HepG2 (cell line): ENCODE results near the gene ZNF451.

ENCODE experiments used
- KLF6 ChIP-seq: IDR thresholded peaks from 2 replicates; pipeline ENCODE4 v1.8.0; 2016; ENCODE audit warnings: missing biosample characterization, missing genetic modification reagents
- SRF ChIP-seq: IDR thresholded peaks from 2 replicates; pipeline ENCODE4 v1.6.1; 2011; ENCODE audit warnings: mild to moderate bottlenecking, low read depth, low read length, moderate library complexity
- ZKSCAN1 ChIP-seq: fragments of 150-350 bp; IDR thresholded peaks from 2 replicates; pipeline ENCODE4 v1.6.1; 2014; ENCODE audit warnings: low read length
- TF ChIP-seq, protein P1 (sequence below): sonication (generic); formaldehyde crosslinking; IDR thresholded peaks from 2 replicates; pipeline ENCODE4 v1.5.0; 2020; ENCODE audit warnings: mild to moderate bottlenecking, missing genetic modification reagents, moderate library complexity
- TF ChIP-seq, protein P2 (sequence below): sonication (generic); formaldehyde crosslinking; IDR thresholded peaks from 2 replicates; pipeline ENCODE4 v1.4.0; 2020; ENCODE audit warnings: missing genetic modification reagents
- TF ChIP-seq, protein P3 (sequence below): IDR thresholded peaks from 2 replicates; pipeline ENCODE4 v1.6.1; 2012; ENCODE audit warnings: inconsistent platforms

DNA sequence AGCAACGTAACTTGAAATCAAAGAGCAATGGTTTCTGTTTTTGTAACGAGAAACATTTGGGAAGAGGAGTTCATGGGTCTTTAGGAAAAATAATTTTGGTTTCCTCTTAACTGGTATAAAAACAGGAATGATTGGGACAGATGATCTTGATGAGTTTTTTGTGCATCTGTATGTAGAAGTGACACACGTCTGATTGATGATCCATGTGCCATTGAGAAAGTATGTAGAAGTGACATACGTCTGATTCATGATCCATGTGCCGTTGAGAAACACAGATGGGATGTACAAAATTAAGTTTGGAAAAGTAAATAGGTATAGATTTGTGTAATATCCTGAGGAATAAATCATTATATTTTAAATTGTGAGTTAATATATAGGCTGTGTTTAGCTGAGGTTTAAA lies 41.4 kb upstream of the ZNF451 start:
- no peak for TF ChIP-seq SRF
- TF ChIP-seq, protein P1, sequence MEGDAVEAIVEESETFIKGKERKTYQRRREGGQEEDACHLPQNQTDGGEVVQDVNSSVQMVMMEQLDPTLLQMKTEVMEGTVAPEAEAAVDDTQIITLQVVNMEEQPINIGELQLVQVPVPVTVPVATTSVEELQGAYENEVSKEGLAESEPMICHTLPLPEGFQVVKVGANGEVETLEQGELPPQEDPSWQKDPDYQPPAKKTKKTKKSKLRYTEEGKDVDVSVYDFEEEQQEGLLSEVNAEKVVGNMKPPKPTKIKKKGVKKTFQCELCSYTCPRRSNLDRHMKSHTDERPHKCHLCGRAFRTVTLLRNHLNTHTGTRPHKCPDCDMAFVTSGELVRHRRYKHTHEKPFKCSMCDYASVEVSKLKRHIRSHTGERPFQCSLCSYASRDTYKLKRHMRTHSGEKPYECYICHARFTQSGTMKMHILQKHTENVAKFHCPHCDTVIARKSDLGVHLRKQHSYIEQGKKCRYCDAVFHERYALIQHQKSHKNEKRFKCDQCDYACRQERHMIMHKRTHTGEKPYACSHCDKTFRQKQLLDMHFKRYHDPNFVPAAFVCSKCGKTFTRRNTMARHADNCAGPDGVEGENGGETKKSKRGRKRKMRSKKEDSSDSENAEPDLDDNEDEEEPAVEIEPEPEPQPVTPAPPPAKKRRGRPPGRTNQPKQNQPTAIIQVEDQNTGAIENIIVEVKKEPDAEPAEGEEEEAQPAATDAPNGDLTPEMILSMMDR (CRISPR knock-in tag) = no peak
- TF ChIP-seq, protein P2, sequence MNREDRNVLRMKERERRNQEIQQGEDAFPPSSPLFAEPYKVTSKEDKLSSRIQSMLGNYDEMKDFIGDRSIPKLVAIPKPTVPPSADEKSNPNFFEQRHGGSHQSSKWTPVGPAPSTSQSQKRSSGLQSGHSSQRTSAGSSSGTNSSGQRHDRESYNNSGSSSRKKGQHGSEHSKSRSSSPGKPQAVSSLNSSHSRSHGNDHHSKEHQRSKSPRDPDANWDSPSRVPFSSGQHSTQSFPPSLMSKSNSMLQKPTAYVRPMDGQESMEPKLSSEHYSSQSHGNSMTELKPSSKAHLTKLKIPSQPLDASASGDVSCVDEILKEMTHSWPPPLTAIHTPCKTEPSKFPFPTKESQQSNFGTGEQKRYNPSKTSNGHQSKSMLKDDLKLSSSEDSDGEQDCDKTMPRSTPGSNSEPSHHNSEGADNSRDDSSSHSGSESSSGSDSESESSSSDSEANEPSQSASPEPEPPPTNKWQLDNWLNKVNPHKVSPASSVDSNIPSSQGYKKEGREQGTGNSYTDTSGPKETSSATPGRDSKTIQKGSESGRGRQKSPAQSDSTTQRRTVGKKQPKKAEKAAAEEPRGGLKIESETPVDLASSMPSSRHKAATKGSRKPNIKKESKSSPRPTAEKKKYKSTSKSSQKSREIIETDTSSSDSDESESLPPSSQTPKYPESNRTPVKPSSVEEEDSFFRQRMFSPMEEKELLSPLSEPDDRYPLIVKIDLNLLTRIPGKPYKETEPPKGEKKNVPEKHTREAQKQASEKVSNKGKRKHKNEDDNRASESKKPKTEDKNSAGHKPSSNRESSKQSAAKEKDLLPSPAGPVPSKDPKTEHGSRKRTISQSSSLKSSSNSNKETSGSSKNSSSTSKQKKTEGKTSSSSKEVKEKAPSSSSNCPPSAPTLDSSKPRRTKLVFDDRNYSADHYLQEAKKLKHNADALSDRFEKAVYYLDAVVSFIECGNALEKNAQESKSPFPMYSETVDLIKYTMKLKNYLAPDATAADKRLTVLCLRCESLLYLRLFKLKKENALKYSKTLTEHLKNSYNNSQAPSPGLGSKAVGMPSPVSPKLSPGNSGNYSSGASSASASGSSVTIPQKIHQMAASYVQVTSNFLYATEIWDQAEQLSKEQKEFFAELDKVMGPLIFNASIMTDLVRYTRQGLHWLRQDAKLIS (CRISPR knock-in tag) = no peak
- TF ChIP-seq KLF6 = no peak
- TF ChIP-seq ZKSCAN1 = no peak
- TF ChIP-seq, protein P3, sequence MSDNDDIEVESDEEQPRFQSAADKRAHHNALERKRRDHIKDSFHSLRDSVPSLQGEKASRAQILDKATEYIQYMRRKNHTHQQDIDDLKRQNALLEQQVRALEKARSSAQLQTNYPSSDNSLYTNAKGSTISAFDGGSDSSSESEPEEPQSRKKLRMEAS = no peak
